GM12878 (cell line): ENCODE results near the gene HOOK2. TPM values are rescaled to one million over a fixed set of nuclear protein-coding genes. Genes with fewer than 3 reads are reported as not detected.
A peak's percentile ranks its signal among the peaks of the same experiment; 100 is the strongest.

Source experiments
- BHLHE40 ChIP-seq, 2 experiments: fragments of 450-650 bp in 1 of 2; IDR thresholded peaks; 2 replicates each; pipeline ENCODE4 v1.6.1; 2011 to 2017; ENCODE audit warnings: low read depth in 2 of 2, borderline replicate concordance in 1 of 2, improper control_type of control experiment in 1 of 2, low read length in 1 of 2, mild to moderate bottlenecking in 1 of 2
- CBX5 ChIP-seq: sonication (generic); IDR thresholded peaks from 2 replicates; pipeline ENCODE4 v1.6.1; 2016; ENCODE audit warnings: low read depth, moderate library complexity, mild to moderate bottlenecking, inconsistent platforms
- ESRRA ChIP-seq: IDR thresholded peaks from 2 replicates; pipeline ENCODE4 v1.6.1; 2012; ENCODE audit warnings: mild to moderate bottlenecking, low read length, improper control_type of control experiment
- HDGF ChIP-seq: fragments of 450-650 bp; IDR thresholded peaks from 2 replicates; pipeline ENCODE4 v1.6.1; 2016; ENCODE audit warnings: antibody characterized with exemption
- NFIC ChIP-seq: IDR thresholded peaks from 2 replicates; pipeline ENCODE4 v1.6.1; 2012; ENCODE audit warnings: low read depth, mild to moderate bottlenecking, inconsistent platforms, low read length, moderate library complexity
- NR2C2 ChIP-seq: IDR thresholded peaks from 2 replicates; pipeline ENCODE4 v1.6.1; 2011; ENCODE audit warnings: borderline replicate concordance, low read depth; ENCODE audit not compliant: control insufficient read depth, insufficient read length
- PAX5 ChIP-seq: IDR thresholded peaks from 2 replicates; pipeline ENCODE4 v1.6.1; 2011; ENCODE audit warnings: low read depth, low read length, borderline replicate concordance
- RAD51 ChIP-seq: fragments of 450-650 bp; IDR thresholded peaks from 2 replicates; pipeline ENCODE4 v1.6.1; 2016; ENCODE audit warnings: moderate library complexity, mild to moderate bottlenecking, inconsistent platforms
- SP1 ChIP-seq: IDR thresholded peaks from one replicate; pipeline ENCODE4 v1.6.1; 2011; ENCODE audit warnings: low read depth, low read length
- SREBF2 ChIP-seq: IDR thresholded peaks from 2 replicates; pipeline ENCODE4 v1.6.1; 2012; ENCODE audit warnings: mild to moderate bottlenecking, low read length
- STAT1 ChIP-seq: fragments of 450-650 bp; conservative IDR thresholded peaks from 2 replicates; pipeline ENCODE4 v1.6.1; 2014; ENCODE audit warnings: antibody characterized with exemption, mild to moderate bottlenecking
- SUPT20H ChIP-seq: IDR thresholded peaks from 2 replicates; pipeline ENCODE4 v1.6.1; 2011; ENCODE audit warnings: low read depth, mild to moderate bottlenecking, low read length, moderate library complexity, borderline replicate concordance; ENCODE audit not compliant: control insufficient read depth
- TAF1 ChIP-seq: IDR thresholded peaks from 2 replicates; pipeline ENCODE4 v1.6.1; 2011; ENCODE audit warnings: mild to moderate bottlenecking, low read depth, low read length, borderline replicate concordance
- TCF12 ChIP-seq: IDR thresholded peaks from 2 replicates; pipeline ENCODE4 v1.6.1; 2011; ENCODE audit warnings: low read depth, mild to moderate bottlenecking, low read length
- YY1 ChIP-seq: IDR thresholded peaks from 2 replicates; pipeline ENCODE4 v1.6.1; 2011; ENCODE audit warnings: low read depth, mild to moderate bottlenecking, low read length
- ZBTB11 ChIP-seq: fragments of 450-650 bp; formaldehyde crosslinking; IDR thresholded peaks from 2 replicates; pipeline ENCODE4 v1.5.0; 2022; ENCODE audit warnings: mild to moderate bottlenecking, missing genetic modification characterization
- ZNF217 ChIP-seq: fragments of 450-650 bp; IDR thresholded peaks from 2 replicates; pipeline ENCODE4 v1.6.1; 2017; ENCODE audit warnings: antibody characterized with exemption, mild to moderate bottlenecking
- polyA plus RNA-seq, 11 experiments: library from polyadenylated mRNA; depleted of rRNA in 4 of 11; unstranded in 6 of 11; stranded (reverse) in 5 of 11; fragments of >200 nt; fragmentation: Nextera tagmentation in 4 of 11; fragmentation: Illumina TruSeq in 1 of 11; extraction: Ambion mirVana in 4 of 11; extraction: Trizol in 1 of 11; gene quantifications; 1 replicate in 1 of 11; 2 replicates in 10 of 11; pipeline versions ENCODE4 v1.2.1 to v1.2.3, GENCODE V29; 2011 to 2016; ENCODE audit warnings: inconsistent platforms in 2 of 11, missing spikeins in 2 of 11, low read depth in 1 of 11
- total RNA-seq, 4 experiments: library from RNA; depleted of rRNA in 3 of 4; stranded (reverse); fragments of >200 nt in 3 of 4; fragmentation: Illumina TruSeq in 1 of 4; extraction: Trizol in 1 of 4; gene quantifications; 2 replicates each; pipeline versions ENCODE4 v1.2.1 to v1.2.3, GENCODE V29; 2013 to 2021
- TF ChIP-seq, protein P1 (sequence below): fragments of 450-650 bp; IDR thresholded peaks from 2 replicates; pipeline ENCODE4 v1.6.1; 2018; ENCODE audit warnings: mild to moderate bottlenecking, low read depth, moderate library complexity; ENCODE audit not compliant: partially characterized antibody
- TF ChIP-seq, protein P2 (sequence below): fragments of 450-650 bp; IDR thresholded peaks from 2 replicates; pipeline ENCODE4 v1.6.1; 2017; ENCODE audit warnings: mild to moderate bottlenecking, moderate library complexity

The HOOK2 gene
- total and polyA plus RNA-seq, 10 of the 15 experiments (the other 5 are each of a cell fraction or from before 2014, with no cell fraction given) = 1.5 to 9.6 (median 6.2) TPM

GRCh38 chr19:12778017-12778904 is 2.9 kb upstream of the HOOK2 start (continued):
- TF ChIP-seq, protein P1, sequence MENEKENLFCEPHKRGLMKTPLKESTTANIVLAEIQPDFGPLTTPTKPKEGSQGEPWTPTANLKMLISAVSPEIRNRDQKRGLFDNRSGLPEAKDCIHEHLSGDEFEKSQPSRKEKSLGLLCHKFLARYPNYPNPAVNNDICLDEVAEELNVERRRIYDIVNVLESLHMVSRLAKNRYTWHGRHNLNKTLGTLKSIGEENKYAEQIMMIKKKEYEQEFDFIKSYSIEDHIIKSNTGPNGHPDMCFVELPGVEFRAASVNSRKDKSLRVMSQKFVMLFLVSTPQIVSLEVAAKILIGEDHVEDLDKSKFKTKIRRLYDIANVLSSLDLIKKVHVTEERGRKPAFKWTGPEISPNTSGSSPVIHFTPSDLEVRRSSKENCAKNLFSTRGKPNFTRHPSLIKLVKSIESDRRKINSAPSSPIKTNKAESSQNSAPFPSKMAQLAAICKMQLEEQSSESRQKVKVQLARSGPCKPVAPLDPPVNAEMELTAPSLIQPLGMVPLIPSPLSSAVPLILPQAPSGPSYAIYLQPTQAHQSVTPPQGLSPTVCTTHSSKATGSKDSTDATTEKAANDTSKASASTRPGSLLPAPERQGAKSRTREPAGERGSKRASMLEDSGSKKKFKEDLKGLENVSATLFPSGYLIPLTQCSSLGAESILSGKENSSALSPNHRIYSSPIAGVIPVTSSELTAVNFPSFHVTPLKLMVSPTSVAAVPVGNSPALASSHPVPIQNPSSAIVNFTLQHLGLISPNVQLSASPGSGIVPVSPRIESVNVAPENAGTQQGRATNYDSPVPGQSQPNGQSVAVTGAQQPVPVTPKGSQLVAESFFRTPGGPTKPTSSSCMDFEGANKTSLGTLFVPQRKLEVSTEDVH = no peak
- TF ChIP-seq YY1 (peak; percentile 92), ESRRA (0 out of 2 replicates have a peak, but pooled peaks have one; percentile 34), STAT1 (0 out of 2 replicates have a peak, but pooled peaks have one; percentile 19), NR2C2 (no peak), SREBF2 (no peak), HDGF (0 out of 2 replicates have a peak, but pooled peaks have one; percentile 17), ZBTB11 (CRISPR knock-in tag) (no peak), CBX5 (no peak), ZNF217 (no peak), TCF12 (peak; percentile 51; the same call in 1 of the 2 replicates), PAX5 (peak; percentile 23; the same call in 1 of the 2 replicates), RAD51 (no peak), SUPT20H (no peak), TAF1 (peak; percentile 25; the same call in 1 of the 2 replicates), SP1 (peak; percentile 4), NFIC (no peak), BHLHE40 (IDR thresholded peaks at IDR 0.05; ENCODE audit: borderline replicate concordance in 1 of 2, low read depth in 2 of 2, low read length in 1 of 2) (0 out of 4 replicates have a peak, but pooled peaks of 1 of the 2 experiments have one; percentile 38)
- TF ChIP-seq, protein P2, sequence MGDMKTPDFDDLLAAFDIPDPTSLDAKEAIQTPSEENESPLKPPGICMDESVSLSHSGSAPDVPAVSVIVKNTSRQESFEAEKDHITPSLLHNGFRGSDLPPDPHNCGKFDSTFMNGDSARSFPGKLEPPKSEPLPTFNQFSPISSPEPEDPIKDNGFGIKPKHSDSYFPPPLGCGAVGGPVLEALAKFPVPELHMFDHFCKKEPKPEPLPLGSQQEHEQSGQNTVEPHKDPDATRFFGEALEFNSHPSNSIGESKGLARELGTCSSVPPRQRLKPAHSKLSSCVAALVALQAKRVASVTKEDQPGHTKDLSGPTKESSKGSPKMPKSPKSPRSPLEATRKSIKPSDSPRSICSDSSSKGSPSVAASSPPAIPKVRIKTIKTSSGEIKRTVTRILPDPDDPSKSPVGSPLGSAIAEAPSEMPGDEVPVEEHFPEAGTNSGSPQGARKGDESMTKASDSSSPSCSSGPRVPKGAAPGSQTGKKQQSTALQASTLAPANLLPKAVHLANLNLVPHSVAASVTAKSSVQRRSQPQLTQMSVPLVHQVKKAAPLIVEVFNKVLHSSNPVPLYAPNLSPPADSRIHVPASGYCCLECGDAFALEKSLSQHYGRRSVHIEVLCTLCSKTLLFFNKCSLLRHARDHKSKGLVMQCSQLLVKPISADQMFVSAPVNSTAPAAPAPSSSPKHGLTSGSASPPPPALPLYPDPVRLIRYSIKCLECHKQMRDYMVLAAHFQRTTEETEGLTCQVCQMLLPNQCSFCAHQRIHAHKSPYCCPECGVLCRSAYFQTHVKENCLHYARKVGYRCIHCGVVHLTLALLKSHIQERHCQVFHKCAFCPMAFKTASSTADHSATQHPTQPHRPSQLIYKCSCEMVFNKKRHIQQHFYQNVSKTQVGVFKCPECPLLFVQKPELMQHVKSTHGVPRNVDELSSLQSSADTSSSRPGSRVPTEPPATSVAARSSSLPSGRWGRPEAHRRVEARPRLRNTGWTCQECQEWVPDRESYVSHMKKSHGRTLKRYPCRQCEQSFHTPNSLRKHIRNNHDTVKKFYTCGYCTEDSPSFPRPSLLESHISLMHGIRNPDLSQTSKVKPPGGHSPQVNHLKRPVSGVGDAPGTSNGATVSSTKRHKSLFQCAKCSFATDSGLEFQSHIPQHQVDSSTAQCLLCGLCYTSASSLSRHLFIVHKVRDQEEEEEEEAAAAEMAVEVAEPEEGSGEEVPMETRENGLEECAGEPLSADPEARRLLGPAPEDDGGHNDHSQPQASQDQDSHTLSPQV = no peak
